CD1c-positive myeloid dendritic cell (primary cell): ENCODE measurements around the gene ARSA.
"Not testable (repeated sequence)": the region's sequence is repeated elsewhere in the genome, so short reads cannot be mapped to it uniquely, and the experiment has no call there.

ENCODE experiments used
- DNase-seq: peaks from one replicate; pipeline ENCODE4 v3.0.0-alpha.2; 2016; ENCODE audit errors: extremely low spot score

Gene ARSA

DNA sequence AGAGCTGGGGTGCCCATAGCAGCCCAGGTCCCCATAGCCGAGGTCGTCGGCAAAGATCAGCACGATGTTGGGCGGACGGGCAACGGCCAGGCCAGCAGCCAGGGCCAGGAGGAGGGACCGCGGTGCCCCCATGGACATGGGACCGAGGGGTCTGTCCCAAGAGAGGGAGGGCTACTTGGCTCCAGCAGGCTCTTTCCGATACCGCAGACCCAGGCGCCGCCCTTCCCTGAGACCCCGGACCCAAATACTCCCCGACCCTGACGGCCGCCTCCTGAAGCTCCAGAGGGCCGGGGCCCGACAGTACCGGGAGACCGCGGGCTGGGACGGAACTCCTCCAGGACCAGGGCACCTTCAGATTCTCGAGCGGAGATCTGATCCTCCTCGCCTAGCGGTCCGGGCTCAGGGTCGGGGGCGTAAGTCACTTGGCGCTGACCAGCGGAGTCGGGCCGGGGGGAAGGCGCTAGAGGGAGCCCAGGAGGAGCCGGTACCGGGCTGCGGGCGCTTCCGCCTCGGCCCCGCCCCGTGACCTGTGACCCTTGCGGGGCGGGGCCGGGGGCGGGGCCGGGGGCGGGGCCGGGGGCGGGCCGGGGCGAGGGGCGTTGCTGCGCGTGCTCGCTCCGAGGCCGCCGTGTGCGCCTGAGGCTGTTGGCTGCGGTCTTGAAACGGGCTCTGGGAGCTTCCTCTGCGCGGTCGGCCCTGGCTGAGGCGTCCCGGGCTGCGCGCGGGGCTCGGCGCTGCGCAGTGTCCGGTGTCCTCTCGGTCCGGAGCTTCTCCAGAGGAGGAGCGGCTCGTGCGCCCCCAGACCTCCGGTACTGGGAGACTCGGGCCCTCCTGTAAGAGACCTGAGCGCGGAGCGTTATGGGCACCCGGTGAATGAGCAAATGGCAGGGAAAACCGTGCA is at the start of gene ARSA:
TSS of gene ARSA (minus strand) at position 511 of the 901 bp plus-strand sequence. CDS start at position 138, 373 bp downstream.
- peak; percentile 91 for DNase-seq

DNA sequence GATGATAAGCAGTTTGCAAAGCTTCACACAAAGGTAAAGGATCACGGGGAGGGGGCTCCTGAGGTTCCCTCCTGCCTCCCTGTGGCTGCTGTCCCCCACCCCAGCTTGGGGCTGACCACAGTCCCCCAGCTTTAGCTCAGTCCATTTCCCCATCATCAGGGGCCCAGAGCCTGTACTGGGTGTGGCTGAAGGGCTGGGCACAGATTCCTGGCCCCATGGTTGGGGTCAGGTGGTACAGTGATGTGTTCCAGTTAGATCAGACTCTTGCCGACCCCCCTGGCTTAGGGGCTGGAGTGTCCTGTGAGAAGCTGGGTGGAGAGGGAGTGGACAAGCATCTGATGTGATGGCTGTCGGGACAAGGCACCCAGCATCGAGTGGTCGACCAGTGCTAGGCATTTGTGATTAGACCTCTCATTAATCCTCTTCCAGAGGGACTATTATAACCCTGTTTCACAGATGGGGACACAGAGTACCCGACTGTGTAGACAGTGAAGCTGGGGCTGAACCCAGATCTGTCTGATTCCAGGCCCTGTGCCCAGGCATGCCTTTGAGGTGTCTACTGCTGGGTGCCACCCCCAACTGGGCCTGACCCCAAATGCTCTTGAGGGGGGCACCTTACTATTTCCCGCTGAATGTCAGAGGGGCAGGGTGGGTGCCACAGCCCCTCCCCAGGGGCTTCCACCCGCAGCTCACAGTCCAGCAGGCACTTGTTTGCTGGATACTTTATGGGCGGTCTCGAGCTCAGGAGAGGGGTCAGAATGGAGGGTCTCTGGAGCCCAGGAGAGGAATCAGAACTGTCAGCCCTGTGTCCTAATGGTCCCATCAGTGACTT is 48.9 kb upstream of the ARSA start:
- no peak for DNase-seq

DNA sequence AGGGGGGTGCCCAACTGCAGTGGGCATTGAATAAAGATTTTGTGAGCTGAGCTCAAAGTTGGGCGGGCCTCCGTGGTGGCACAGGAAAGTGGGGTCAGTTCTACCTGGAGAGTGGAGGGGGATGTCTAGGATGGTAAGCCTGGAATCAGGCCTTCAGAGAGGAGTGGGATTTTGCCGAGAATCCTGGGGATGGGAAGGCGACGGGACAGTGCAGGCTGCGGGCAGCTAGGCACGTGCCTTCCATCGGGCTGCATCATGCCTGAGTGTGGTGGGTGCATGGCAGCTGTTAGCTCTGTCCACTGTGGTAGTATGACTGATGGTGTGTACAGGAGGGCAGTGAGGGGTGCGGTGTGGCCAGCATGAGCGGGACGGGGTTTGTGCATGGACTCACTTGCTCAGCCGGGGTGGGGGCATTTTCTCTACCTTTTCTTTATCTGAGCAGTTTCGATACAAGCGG is 48.3 kb upstream of the ARSA start:
- DNase-seq: no peak

DNA sequence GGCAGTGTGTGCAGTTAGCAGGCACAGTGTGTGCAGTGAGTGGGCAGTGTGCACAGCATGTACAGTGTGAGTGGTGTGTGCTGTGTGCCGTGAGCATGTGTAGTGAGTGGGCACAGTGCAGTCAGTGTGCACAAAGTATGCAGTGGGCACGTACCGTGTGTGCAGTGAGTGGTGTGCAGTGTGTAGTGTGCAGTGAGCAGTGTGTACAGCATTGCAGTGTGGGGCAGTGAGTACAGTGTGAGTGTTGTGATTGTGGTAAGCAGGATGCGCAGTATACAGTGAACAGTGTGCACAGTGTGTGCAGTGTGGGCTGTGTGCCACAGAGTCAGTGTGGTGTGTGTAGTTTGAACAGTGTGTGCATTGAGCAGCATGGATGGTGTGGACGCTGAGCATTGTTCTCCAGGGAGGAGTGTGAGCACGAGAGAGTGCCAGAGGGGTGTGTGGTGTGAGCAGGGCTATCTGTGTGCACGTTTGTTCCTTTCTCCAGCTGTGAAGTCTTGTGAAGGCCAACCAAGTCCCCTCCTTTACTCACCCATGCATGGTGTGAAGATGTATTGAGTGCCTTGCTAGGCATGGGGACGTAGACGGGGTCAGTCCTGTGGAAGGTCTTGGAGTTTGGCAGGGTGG is 47.7 kb upstream of the ARSA start:
- DNase-seq: no peak

DNA sequence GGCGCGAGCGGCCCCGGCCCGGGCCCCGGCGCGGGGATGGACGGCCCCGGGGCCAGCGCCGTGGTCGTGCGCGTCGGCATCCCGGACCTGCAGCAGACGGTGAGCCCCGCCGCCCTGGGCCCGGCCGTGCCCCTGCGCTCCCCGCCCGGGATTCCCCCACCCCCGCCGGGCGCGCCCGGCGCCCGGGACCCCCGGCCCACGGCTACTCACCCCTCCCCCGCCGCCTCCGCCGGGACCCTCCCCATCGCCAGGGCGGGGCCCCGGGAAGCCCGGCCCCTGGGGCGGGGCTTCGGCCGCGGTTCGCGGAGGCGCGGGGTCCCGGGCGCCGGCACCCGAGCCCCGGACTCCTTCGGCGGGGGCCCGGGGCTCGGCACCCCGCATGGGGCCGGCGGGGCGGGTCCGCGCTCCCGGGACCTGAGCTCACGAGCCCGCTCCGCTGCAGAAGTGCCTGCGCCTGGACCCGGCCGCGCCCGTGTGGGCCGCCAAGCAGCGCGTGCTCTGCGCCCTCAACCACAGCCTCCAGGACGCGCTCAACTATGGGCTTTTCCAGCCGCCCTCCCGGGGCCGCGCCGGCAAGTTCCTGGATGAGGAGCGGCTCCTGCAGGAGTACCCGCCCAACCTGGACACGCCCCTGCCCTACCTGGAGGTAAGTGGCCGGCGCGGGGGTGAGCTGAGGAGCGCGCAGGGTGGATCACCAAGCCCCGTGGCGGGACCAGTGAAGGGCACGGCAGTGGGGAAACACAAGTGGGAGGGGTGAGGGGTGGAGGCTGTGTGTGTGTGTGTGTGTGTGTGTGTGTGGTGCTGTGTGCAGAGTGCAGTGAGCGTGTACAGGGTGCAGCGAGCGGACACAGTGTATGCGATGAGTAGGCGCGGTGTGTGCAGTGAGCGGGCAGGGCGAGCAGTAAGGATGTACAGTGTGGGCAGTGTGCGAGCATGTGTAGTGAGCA is 46.9 kb upstream of the ARSA start:
- peak; percentile 42 for DNase-seq

DNA sequence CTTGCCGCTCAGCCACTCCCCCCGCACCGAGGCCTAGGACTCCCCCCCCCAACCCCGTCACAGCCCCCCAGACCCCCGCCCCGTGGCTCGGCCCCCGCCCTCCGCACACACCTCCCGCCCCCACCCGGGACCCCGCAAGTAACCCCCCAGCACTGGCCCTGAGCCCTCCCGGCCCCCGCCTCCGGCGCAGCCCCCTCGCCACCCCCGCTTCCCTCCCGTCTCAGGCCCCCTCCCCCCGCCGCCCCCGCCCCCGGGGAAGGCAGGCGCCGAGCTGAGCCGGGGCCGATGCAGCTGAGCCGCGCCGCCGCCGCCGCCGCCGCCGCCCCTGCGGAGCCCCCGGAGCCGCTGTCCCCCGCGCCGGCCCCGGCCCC is 46.2 kb upstream of the ARSA start:
- DNase-seq: no peak

DNA sequence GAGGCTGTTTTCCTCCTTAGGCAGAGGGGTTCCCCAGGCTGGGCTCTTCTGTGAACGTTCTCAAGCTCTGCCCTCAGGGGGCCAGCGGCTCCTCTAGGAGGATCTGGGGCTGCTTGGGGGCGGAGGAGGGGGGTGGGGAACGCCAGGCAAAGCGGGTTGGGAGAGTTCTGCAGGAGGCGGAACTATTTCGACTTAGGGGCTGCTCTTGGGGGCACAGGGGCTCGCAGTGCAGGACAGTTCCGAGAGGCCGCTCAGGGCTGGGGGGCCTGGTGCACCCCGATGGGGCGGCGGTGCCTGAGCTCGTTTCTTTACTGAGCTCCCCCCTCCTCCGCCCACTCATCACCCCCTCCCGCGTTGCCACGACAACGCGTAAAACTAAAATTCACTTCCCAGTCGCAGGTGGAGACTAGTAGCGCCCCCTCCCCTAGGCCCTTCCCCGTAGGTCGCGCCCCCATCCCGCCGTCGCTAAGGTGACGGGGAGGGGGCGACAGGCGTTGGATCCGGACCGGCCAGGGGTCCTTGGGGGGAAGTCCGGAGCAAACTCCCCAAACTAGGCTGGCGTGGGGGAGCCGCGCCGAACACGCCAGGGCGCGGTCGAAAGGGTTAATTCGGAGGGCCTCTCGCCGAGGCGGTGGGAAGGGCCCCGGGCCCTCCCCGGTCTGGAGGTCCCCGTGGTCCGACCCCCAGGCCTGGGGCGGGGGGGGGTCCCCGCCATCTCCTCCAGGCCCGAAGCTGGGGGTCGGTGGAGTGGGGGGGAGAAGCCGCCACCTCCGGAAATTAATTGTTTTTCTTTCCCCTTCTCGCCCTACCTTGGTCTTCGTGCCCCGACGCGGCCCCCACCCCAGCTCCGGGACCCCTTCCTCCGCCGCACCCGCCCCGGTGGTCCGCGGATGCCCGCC is 45.5 kb upstream of the ARSA start:
- DNase-seq: peak; percentile 16

DNA sequence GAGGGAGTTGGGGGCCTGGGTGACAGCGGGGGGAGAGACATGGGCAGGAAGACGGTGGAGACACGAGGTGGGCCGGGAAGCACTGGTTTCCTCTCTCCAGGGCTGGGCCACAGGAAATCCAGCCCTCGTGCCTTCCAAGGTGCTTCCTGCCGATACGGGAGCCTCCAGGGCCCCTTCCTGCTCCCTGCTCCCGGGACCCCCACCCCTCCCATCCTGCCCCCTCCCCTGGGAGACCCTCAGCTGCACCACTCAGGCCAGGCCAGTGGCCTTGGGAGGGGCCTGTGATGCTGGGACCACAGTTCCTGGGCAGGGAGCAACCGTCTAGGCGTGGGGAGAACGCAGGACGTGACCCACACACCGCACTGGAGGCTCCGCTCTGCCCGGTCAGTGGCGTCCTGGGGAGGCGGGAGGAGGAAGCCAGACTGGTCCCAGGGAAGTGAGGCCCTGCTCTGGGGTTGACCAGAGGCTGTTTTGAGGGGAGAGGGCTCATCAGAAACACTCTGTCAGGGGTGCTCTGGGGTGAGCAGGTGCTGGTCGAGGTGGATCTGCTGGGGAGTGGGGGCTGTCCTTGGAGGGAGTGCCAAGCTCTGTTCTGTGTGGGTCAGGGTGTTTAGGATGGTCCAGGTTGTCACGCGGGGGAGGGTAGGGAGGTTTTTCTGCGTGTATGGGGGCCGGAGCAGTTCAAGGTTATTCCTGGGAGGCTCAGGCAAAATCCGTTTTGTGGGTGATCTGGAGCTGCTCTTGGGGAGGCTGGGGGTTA is 44.7 kb upstream of the ARSA start, which contains the start of gene SHANK3:
TSS of gene SHANK3 (plus strand) at position 353 of the 760 bp plus-strand sequence.
- peak; percentile 21 for DNase-seq

DNA sequence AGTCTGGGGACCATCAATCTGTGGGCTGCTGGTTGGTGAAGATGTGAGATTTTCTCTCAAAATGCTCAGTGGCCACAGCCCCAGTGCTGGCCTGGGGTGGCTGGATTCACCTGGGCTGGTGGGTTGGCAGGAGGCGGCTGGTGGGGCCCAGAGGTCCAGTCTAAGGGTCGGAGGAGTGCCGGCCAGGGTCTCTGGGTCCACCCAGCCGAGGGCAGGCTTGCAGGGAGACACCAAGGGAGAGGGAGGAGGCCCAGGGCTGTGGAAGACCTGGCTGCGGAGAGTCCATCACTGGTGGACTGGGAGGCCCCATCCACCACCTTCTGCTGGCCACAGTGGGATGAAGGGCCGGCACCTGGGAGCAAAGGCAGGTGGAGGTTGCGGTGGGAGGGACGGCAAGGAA is 44.1 kb upstream of the ARSA start:
- no peak for DNase-seq

DNA sequence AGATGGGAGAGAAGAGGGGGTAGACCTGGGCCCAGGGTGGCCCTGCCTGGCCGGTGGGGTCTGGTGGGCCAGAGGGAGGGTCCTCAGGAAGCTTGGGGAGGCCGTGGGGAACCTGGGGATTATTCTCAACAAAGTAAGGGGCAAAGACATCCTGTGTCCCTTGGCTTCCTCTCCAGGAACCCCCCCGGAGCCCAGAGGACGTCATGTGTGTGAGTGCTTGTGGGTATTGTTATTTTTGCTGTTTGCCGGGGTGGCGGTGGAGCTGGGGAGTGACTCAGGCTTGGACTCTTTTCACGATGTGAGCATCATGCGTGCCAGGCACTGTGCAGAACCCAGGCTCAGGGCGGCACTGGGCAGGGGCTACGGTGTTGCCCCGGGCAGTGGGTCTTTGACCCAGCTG is 43.7 kb upstream of the ARSA start:
- peak; percentile 10 for DNase-seq

DNA sequence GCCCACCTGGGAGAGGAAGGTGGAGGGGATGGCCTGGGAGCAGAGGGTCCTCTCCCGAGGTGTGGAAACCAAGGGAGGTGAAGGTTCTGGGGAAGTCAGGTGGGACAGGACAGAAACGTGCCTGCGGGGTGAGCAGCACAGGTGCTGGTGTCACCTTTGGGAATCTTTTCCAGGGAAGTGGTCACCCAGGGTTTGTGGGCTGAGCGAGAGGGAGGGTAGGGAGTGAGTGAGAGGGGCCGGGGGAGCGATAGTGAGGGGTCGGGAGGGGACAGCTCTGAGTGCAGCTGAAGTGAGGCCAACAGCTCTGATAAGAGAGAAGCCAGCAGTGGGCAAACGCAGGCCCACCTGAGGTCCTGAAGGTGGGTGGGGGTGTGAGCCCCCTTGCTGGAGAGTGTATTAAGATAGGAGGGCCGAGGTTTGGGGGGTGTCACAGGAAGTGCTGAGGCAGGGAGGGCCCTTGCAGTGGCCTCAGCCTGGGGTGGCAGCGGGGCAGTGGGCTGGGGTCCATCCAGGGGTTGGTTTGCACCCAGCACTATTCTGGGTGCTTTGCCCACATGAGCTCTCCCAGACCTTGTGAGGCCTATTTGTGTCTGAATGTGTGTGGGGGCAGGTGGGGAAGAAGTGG is 43.1 kb upstream of the ARSA start:
- no peak for DNase-seq

DNA sequence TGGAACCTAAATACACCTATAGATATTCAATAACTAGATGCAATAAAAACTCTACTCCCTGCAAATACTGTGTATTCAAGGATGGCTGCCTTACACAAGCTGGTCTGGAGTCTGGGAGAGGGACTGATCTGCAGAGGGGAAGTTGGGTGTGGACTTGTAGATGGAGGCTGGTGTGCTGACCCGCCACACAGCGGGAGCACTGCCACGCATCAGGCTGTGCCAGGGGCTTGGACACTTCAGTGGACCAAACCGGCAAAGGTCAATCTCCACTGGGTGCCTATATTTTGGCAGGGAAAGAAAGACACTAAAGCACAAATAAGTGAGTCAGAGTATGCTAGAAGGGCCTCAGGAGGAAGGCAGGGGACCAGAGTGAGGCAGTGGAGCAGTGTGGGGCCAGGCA is 42.6 kb upstream of the ARSA start:
- no peak for DNase-seq

DNA sequence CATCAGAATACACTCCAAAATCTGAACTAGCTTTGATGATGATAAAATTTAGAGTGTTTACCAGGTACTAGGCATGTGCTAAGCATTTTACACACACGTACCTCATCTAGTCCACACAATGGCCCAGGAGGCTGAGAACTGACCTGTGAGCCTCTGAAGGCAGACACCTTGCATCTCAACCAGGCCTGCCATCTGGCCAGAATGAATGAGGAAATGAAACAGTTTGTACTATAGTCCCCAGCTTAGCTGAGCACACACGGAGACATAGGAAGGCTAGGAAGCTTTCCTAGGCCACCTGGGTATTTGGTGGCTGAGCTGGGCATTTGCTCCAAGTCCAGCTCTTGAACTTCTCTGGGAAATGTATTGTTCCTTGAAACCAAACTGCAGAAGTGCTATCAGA is 37.8 kb upstream of the ARSA start:
- no peak for DNase-seq

DNA sequence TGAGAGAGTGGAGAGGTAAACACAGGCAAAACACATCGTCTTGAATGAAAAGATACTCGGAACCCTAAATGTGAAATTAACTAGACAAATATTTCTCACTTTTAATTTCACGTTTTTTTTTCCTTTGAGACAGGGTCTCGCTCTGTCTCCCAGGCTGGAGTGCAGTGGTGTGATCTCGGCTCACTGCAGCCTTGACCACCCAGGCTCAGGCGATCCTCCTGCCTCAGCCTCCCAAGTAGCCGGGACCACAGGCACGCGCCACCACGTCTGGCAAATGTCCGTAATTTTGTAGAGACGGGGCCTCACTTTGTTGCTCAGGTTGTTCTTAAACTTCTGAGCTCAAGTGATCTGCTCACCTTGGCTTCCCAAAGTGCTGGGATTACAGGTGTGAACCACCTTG is 37.3 kb upstream of the ARSA start:
- DNase-seq: no peak

DNA sequence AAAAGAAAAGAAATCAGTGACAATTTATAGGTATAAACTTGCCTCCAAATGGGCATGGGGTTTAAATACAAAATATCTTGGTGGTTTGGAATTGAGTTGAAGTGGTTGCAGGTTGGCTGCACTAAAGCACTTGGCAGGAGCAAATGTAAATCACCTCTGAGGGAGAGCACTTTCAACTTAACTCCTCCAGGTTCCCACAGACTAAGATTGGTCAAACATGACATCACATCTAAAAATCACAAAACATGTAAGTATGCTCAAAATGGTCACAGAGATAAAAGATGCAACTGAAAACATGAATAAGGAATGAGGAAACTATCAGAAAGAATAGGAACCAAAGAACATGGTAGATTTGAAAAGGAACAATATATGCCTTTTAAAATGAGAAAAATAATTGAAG is 32.4 kb upstream of the ARSA start:
- no peak for DNase-seq

DNA sequence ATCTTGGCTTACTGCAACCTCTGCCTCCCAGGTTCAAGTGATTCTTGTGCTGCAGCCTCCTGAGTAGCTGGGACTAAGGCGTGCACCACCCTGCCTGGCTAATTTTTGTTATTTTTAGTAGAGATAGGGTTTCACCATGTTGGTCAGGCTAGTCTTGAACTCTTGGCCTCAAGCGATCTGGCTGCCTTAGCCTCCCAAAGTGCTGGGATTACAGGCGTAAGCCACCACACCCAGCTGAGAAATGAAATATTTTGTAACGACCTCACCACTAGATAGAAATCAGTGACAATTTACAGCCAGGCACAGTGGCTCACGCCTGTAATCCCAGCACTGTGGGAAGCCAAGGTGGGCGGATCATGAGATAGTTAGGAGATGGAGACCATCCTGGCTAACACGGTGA is 31.8 kb upstream of the ARSA start:
- DNase-seq: not testable (repeated sequence)

DNA sequence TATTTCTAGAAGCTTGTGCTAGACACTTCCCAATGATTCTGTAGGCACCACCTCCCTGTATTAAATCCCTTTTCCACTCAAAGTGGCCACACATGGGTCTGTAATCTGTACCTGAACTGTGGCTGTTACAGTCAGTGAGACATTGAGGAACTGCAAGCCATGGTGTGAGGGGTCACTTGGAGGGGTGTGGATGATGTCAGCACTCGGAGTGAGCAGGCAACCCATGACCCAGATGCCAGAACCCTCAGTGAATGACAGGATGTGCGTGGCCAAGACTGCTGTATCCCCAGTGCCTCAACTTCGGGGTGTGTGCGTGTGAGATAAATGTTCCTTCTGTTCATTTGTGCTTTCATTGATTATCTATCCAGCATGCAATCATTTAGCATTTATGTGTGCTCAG is 30.0 kb upstream of the ARSA start:
- DNase-seq: peak; percentile 30

DNA sequence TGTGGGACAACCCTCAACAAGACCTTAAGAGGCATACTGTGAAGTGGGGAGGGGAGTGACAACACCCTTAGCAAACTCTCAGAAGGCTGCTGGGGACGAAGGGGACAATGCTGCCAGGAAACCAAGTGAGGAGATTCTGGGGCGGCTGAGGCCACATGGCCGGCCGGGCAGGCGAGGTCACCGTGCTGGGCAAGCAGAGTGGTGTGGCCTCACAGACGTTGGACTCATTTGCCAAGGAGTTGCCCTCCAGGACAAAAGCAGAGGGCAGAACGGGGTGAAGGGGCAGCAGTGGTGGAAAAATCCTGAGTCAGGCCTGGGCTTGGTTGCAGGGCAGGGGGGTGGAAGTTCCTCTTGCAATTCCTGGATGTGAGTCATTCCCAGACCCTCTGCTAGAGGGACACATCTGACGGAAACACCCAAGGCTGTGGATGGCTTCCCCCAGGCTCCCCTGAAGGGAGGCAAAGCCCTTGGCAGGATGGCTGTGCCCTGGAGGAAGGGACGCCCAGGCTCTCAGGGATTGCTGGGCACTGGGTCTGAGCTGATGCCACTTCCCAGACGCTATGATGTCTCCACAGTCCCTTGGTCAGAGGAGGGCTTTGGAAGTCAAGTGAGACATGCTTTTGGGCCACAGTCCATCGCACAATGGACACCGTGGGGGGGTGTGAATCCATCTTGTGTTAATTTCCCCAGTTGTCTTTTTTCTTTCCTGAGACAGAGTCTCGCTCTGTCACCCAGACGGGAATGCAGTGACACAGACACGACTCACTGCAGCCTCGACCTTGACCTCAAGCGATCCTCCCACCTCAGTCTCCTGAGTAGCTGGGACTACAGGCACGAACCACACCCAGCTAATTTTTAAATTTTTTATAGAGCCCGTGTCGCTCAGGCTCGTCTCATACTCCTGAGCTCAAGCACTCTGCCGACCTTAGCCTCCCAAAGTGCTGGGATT is 28.4 kb upstream of the ARSA start:
- DNase-seq: peak; percentile 58
